Measurements from ENCODE around the gene COL25A1. TPM values are rescaled to one million over a fixed set of nuclear protein-coding genes. Genes with fewer than 3 reads are reported as not detected.

The COL25A1 gene
- total RNA-seq, 1 experiment from 2014 or later = not detected

DNA sequence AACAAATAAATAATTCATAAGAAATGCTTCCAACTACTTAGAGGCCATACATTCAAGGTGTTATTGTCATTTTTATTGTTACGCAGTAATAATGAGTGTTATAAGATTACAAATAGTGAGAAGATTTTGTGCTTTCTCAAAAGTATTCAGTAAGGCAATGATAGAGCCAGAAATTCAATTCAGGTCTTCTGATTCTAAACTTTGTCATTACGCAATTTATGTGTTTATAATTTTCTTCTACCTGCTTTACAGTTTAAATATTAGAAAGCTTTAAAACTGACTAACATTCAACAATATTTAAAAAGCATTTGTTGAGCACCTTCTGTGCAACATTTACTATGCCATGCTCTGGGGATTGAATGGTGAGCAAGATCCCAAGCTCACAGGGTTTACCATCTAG, 356.2 kb downstream of the COL25A1 start:
- no peaks in the 10 kb centered on the region for H3K4me1 ChIP-seq (ENCODE audit: control insufficient read depth, insufficient read depth, low read length)
- no peak overlapping the region for H3K4me3 ChIP-seq (ENCODE audit: low read depth in 2 of 2, low read length in 2 of 2)
- in situ Hi-C loops (cut with HindIII; ENCODE audit: low pct_unique_long_range_greater_than_20kb, low sequenced_read_pairs) (no loop called here), intact Hi-C loops (cut with micrococcal nuclease; ENCODE audit: unreplicated experiment) (no loop called here)
- H3K36me3 ChIP-seq (ENCODE audit: control insufficient read depth, insufficient read depth, low read length) = no peaks in the 10 kb centered on the region
- ChIA-PET CTCF (no interaction called here), POLR2A (no interaction called here)
- BruUV-seq (replicated peaks) = no TSS peak
- no peaks in the 10 kb centered on the region for H3K9me3 ChIP-seq (ENCODE audit: control insufficient read depth, insufficient read depth, low read depth, low read length)
- no peaks in the 10 kb centered on the region for H3K27me3 ChIP-seq (ENCODE audit: control insufficient read depth, insufficient read depth, low read length)
- no peak overlapping the region for H3K27ac ChIP-seq (ENCODE audit: low read length)
- TF ChIP-seq SIN3A (IDR thresholded peaks at IDR 0.05; ENCODE audit: borderline replicate concordance, insufficient read depth, low read depth, low read length) = no peak
- TF ChIP-seq, protein P1, sequence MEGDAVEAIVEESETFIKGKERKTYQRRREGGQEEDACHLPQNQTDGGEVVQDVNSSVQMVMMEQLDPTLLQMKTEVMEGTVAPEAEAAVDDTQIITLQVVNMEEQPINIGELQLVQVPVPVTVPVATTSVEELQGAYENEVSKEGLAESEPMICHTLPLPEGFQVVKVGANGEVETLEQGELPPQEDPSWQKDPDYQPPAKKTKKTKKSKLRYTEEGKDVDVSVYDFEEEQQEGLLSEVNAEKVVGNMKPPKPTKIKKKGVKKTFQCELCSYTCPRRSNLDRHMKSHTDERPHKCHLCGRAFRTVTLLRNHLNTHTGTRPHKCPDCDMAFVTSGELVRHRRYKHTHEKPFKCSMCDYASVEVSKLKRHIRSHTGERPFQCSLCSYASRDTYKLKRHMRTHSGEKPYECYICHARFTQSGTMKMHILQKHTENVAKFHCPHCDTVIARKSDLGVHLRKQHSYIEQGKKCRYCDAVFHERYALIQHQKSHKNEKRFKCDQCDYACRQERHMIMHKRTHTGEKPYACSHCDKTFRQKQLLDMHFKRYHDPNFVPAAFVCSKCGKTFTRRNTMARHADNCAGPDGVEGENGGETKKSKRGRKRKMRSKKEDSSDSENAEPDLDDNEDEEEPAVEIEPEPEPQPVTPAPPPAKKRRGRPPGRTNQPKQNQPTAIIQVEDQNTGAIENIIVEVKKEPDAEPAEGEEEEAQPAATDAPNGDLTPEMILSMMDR (IDR thresholded peaks at IDR 0.05) = no peak
- TF ChIP-seq TCF7L2 (IDR thresholded peaks at IDR 0.05; ENCODE audit: low read depth, low read length) = no peak
- TF ChIP-seq, protein P2, sequence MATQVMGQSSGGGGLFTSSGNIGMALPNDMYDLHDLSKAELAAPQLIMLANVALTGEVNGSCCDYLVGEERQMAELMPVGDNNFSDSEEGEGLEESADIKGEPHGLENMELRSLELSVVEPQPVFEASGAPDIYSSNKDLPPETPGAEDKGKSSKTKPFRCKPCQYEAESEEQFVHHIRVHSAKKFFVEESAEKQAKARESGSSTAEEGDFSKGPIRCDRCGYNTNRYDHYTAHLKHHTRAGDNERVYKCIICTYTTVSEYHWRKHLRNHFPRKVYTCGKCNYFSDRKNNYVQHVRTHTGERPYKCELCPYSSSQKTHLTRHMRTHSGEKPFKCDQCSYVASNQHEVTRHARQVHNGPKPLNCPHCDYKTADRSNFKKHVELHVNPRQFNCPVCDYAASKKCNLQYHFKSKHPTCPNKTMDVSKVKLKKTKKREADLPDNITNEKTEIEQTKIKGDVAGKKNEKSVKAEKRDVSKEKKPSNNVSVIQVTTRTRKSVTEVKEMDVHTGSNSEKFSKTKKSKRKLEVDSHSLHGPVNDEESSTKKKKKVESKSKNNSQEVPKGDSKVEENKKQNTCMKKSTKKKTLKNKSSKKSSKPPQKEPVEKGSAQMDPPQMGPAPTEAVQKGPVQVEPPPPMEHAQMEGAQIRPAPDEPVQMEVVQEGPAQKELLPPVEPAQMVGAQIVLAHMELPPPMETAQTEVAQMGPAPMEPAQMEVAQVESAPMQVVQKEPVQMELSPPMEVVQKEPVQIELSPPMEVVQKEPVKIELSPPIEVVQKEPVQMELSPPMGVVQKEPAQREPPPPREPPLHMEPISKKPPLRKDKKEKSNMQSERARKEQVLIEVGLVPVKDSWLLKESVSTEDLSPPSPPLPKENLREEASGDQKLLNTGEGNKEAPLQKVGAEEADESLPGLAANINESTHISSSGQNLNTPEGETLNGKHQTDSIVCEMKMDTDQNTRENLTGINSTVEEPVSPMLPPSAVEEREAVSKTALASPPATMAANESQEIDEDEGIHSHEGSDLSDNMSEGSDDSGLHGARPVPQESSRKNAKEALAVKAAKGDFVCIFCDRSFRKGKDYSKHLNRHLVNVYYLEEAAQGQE (IDR thresholded peaks at IDR 0.05; ENCODE audit: insufficient read depth in 1 of 2, low read depth in 2 of 2, low read length in 1 of 2) = no peak
- TF ChIP-seq POLR2AphosphoS5 (IDR thresholded peaks at IDR 0.05; ENCODE audit: low read depth, low read length) = no peak
- DNase-seq (ENCODE audit: low read depth, low spot score) (no peak), ATAC-seq (no peak)

DNA sequence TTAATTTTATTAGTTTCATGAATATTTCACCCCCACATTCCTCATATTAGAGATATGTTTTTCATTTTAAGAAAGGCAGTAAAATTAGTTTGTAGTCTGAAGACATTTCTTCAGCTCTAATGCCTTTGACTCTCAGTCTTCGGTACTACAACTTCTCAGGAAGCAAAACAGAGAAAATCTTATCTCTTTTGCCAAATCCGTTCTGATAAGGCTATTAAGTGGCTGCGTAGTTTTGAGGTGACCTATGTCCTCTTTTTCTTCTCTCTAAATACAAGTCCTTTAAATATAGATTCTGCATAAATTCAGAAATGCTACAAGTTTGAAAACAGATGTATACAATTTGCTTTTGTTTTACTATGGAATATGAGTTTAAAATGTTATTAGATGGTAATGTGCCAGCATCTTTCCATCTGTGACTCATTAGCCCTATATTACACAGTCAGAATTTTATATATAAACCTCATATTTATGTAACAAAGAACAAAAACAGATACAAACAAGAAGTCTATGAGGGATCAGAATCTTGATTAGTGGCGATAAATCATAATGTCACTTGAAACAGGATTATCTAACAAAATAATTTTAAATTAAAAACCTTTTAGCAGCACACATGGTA, 358.4 kb downstream of the COL25A1 start:
- BruUV-seq (replicated peaks) = no TSS peak
- Histone ChIP-seq H3K36me3 (ENCODE audit: control insufficient read depth, insufficient read depth, low read length) (no peaks in the 10 kb centered on the region), H3K4me3 (ENCODE audit: low read depth in 2 of 2, low read length in 2 of 2) (no peak overlapping the region), H3K27ac (ENCODE audit: low read length) (no peak overlapping the region), H3K4me1 (ENCODE audit: control insufficient read depth, insufficient read depth, low read length) (no peaks in the 10 kb centered on the region), H3K27me3 (ENCODE audit: control insufficient read depth, insufficient read depth, low read length) (no peaks in the 10 kb centered on the region), H3K9me3 (ENCODE audit: control insufficient read depth, insufficient read depth, low read depth, low read length) (no peaks in the 10 kb centered on the region)
- intact Hi-C loops (cut with micrococcal nuclease; ENCODE audit: unreplicated experiment) = no loop called here
- ChIA-PET POLR2A (no interaction called here), CTCF (no interaction called here)
- ATAC-seq (no peak), DNase-seq (ENCODE audit: low read depth, low spot score) (no peak)
- in situ Hi-C loops (cut with HindIII; ENCODE audit: low pct_unique_long_range_greater_than_20kb, low sequenced_read_pairs) = no loop called here
- TF ChIP-seq, protein P2 (IDR thresholded peaks at IDR 0.05; ENCODE audit: insufficient read depth in 1 of 2, low read depth in 2 of 2, low read length in 1 of 2) = no peak
- no peak for TF ChIP-seq POLR2AphosphoS5 (IDR thresholded peaks at IDR 0.05; ENCODE audit: low read depth, low read length)
- TF ChIP-seq, protein P1 (IDR thresholded peaks at IDR 0.05) = no peak
- TF ChIP-seq TCF7L2 (IDR thresholded peaks at IDR 0.05; ENCODE audit: low read depth, low read length) = no peak
- TF ChIP-seq SIN3A (IDR thresholded peaks at IDR 0.05; ENCODE audit: borderline replicate concordance, insufficient read depth, low read depth, low read length) = no peak

All from Panc1 (cell line).